ENCODE results near the gene SLC17A5.
"Not testable (repeated sequence)": the region's sequence is repeated elsewhere in the genome, so short reads cannot be mapped to it uniquely, and the experiment has no call there.

DNA sequence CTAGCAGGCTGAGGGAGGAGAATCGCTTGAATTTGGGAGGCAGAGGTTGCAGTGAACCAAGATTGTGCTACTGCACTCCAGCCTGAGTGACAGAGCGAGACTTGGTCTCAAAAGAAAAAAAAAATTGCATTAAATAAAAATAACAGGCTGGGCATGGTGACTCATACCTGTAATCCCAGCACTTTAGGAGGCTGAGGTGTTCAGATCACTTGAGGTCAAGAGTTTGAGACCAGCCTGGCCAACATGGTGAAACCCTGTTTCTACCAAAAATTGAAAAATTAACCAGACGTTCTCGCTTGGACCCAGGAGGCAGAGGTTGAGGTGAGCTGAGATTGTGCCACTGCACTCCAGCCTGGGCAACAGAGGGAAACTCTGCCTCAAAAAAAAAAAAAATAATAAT lies 102.7 kb downstream of the SLC17A5 start:
- TF ChIP-seq, protein P1, sequence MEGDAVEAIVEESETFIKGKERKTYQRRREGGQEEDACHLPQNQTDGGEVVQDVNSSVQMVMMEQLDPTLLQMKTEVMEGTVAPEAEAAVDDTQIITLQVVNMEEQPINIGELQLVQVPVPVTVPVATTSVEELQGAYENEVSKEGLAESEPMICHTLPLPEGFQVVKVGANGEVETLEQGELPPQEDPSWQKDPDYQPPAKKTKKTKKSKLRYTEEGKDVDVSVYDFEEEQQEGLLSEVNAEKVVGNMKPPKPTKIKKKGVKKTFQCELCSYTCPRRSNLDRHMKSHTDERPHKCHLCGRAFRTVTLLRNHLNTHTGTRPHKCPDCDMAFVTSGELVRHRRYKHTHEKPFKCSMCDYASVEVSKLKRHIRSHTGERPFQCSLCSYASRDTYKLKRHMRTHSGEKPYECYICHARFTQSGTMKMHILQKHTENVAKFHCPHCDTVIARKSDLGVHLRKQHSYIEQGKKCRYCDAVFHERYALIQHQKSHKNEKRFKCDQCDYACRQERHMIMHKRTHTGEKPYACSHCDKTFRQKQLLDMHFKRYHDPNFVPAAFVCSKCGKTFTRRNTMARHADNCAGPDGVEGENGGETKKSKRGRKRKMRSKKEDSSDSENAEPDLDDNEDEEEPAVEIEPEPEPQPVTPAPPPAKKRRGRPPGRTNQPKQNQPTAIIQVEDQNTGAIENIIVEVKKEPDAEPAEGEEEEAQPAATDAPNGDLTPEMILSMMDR (IDR thresholded peaks at IDR 0.05) = not testable (repeated sequence)
- TF ChIP-seq EZH2 (IDR thresholded peaks at IDR 0.05; ENCODE audit: borderline replicate concordance, insufficient read depth, low read depth, low read length, poor library complexity, severe bottlenecking) = not testable (repeated sequence)
